K562 (cell line): ENCODE measurements around the gene ARHGAP24. TPM values are rescaled to one million over a fixed set of nuclear protein-coding genes. Genes with fewer than 3 reads are reported as not detected.

Experiments used
- ATAC-seq: fragments of 200-7000 bp; cut with Tn5 transposase; 3 replicates; pipeline ENCODE4 v1.9.1; 2020; ENCODE audit warnings: moderate library complexity
- BruUV-seq: library from RNA; stranded (reverse); fragments of 400-500 nt; replicated peaks from 2 replicates; lab custom pipeline; 2021; lab: Mats Ljungman, UMichigan
- CTCF ChIA-PET: fragments of 300-600 bp; formaldehyde crosslinking; extraction: SDS; loops from one replicate; lab custom pipeline; 2021; ENCODE audit warnings: low intra/inter-chr PET ratio; lab: Yijun Ruan, JAX
- POLR2A ChIA-PET: fragments of 300-600, 350-650 bp; sonication (Branson Sonifier 250); formaldehyde crosslinking; extraction: SDS; loops from one replicate; lab custom pipeline; 2021; ENCODE audit warnings: antibody characterized with exemption, inconsistent platforms; lab: Yijun Ruan, JAX
- DNase-seq, 4 experiments: peaks; one replicate each; pipeline versions ENCODE4 v3.0.0 to v3.0.0-alpha.2; 2011 to 2018; ENCODE audit warnings: low spot score in 3 of 4, mixed read lengths in 3 of 4; ENCODE audit errors: extremely low read depth in 1 of 4
- FAIRE-seq: peaks from 2 replicates; lab custom pipeline; 2011; peaks lifted over from hg19 to GRCh38; lab: Jason Lieb, UNC
- H2AFZ ChIP-seq: 2 replicates; pipeline ENCODE4 v1.6.0; 2011; ENCODE audit warnings: low read depth, low read length, control low read depth, inconsistent platforms
- H3K27ac ChIP-seq: fragments of 200-600 bp; 3 replicates; pipeline ENCODE4 v1.8.0; 2011; ENCODE audit warnings: low read depth, mild to moderate bottlenecking, control low read depth, inconsistent platforms, low read length, moderate library complexity, mixed read lengths; ENCODE audit errors: extremely low read depth
- H3K27me3 ChIP-seq, 2 experiments: fragments of 300-600 bp in 1 of 2; 2 replicates in 1 of 2; 3 replicates in 1 of 2; pipeline versions ENCODE4 v1.6.0 to v1.8.0; 2011; ENCODE audit warnings: inconsistent platforms in 2 of 2, low read length in 2 of 2, mild to moderate bottlenecking in 1 of 2, mixed read lengths in 1 of 2, moderate library complexity in 1 of 2; ENCODE audit not compliant: control insufficient read depth in 2 of 2, insufficient read depth in 2 of 2
- H3K36me3 ChIP-seq: fragments of 300-600 bp; 3 replicates; pipeline ENCODE4 v1.8.0; 2011; ENCODE audit warnings: mild to moderate bottlenecking, low read length, inconsistent platforms; ENCODE audit not compliant: control insufficient read depth, insufficient read depth
- H3K4me1 ChIP-seq, 2 experiments: fragments of 200-600 bp in 1 of 2; replicated peaks in 1 of 2; 2 replicates in 1 of 2; 3 replicates in 1 of 2; pipeline versions ENCODE4 v1.5.1 to v1.8.0; 2011; ENCODE audit warnings: inconsistent platforms in 2 of 2, low read length in 2 of 2, mild to moderate bottlenecking in 1 of 2, mixed read lengths in 1 of 2, moderate library complexity in 1 of 2; ENCODE audit not compliant: control insufficient read depth in 2 of 2, insufficient read depth in 2 of 2
- H3K4me2 ChIP-seq: 2 replicates; pipeline ENCODE4 v1.6.1; 2011; ENCODE audit warnings: low read length, control low read depth, inconsistent platforms, mixed read lengths; ENCODE audit not compliant: insufficient read depth
- H3K4me3 ChIP-seq: fragments of 200-600 bp; sonication (generic), shearing (Covaris generic); 2 replicates; pipeline ENCODE4 v1.5.1; 2016; ENCODE audit warnings: control low read depth, inconsistent platforms
- H3K79me2 ChIP-seq: fragments of 200-600 bp; 3 replicates; pipeline ENCODE4 v1.8.0; 2011; ENCODE audit warnings: low read length, inconsistent platforms; ENCODE audit not compliant: control insufficient read depth, insufficient read depth
- H3K9ac ChIP-seq, 2 experiments: 2 replicates each; pipeline versions ENCODE4 v1.6.0 to v1.6.1; 2011; ENCODE audit warnings: low read depth in 2 of 2, low read length in 2 of 2, control low read depth in 1 of 2, inconsistent platforms in 1 of 2, mild to moderate bottlenecking in 1 of 2, mixed read lengths in 1 of 2; ENCODE audit not compliant: insufficient read depth in 1 of 2
- H3K9me1 ChIP-seq: one replicate; pipeline ENCODE4 v1.6.0; 2011; ENCODE audit warnings: inconsistent platforms, mild to moderate bottlenecking, low read length, moderate library complexity; ENCODE audit not compliant: control insufficient read depth, insufficient read depth
- H3K9me3 ChIP-seq: replicated peaks from 2 replicates; pipeline ENCODE4 v1.5.1; 2011; ENCODE audit warnings: low read depth, low read length, inconsistent platforms; ENCODE audit not compliant: control insufficient read depth, insufficient read depth
- H4K20me1 ChIP-seq: replicated peaks from 2 replicates; pipeline ENCODE4 v1.6.1; 2011; ENCODE audit warnings: low read length, inconsistent platforms, mixed read lengths; ENCODE audit not compliant: control insufficient read depth, insufficient read depth
- GATA2 ChIP-seq: sonication (generic); formaldehyde crosslinking; IDR thresholded peaks from 2 replicates; pipeline ENCODE4 v1.4.0; 2020; ENCODE audit warnings: mild to moderate bottlenecking, missing genetic modification reagents
- JUN ChIP-seq, 2 experiments: sonication (generic) in 1 of 2; formaldehyde crosslinking in 1 of 2; IDR thresholded peaks; 2 replicates each; pipeline versions ENCODE4 v1.6.1 to v1.8.0; 2012 to 2022; ENCODE audit warnings: borderline replicate concordance in 2 of 2, mild to moderate bottlenecking in 2 of 2, improper control_type of control experiment in 1 of 2, low read depth in 1 of 2, low read length in 1 of 2, missing genetic modification reagents in 1 of 2
- NR2C2 ChIP-seq, 2 experiments: fragments of 200-800 bp in 1 of 2; sonication (Bioruptor generic) in 1 of 2; sonication (generic) in 1 of 2; formaldehyde crosslinking in 1 of 2; IDR thresholded peaks; 2 replicates each; pipeline versions ENCODE4 v1.6.1 to v1.8.0; 2016 to 2022; ENCODE audit warnings: mild to moderate bottlenecking in 1 of 2, missing compliant biosample characterization in 1 of 2, missing genetic modification characterization in 1 of 2, missing genetic modification reagents in 1 of 2
- PYGO2 ChIP-seq: fragments of 450-650 bp; IDR thresholded peaks from 2 replicates; pipeline ENCODE4 v1.6.1; 2016; ENCODE audit warnings: mild to moderate bottlenecking, missing genetic modification characterization, moderate library complexity, missing compliant biosample characterization
- RBM17 ChIP-seq: fragments of 200-400 bp; formaldehyde crosslinking; IDR thresholded peaks from 2 replicates; pipeline ENCODE4 v1.6.1; 2017; ENCODE audit warnings: low read depth, mild to moderate bottlenecking, low read length, borderline replicate concordance
- RBM39 ChIP-seq: fragments of 200-400 bp; formaldehyde crosslinking; optimal IDR thresholded peaks from 2 replicates; pipeline ENCODE3; 2018; ENCODE audit warnings: low read depth, low read length
- SAFB ChIP-seq: fragments of 200-400 bp; formaldehyde crosslinking; IDR thresholded peaks from 2 replicates; pipeline ENCODE4 v1.6.1; 2017; ENCODE audit warnings: low read depth, low read length, borderline replicate concordance
- SLC30A9 ChIP-seq: fragments of 250-450 bp; sonication (Bioruptor Pico); IDR thresholded peaks from 2 replicates; pipeline ENCODE4 v1.8.0; 2022; ENCODE audit warnings: mild to moderate bottlenecking, moderate library complexity
- SMC3 ChIP-seq: conservative IDR thresholded peaks from 2 replicates; pipeline ENCODE4 v1.6.1; 2011; ENCODE audit warnings: low read depth, low read length, improper control_type of control experiment; ENCODE audit not compliant: insufficient read depth
- SP1 ChIP-seq: sonication (generic); formaldehyde crosslinking; IDR thresholded peaks from 2 replicates; pipeline ENCODE4 v1.8.1; 2022; ENCODE audit warnings: mild to moderate bottlenecking, missing genetic modification reagents
- ZNF232 ChIP-seq: sonication (generic); formaldehyde crosslinking; IDR thresholded peaks from 2 replicates; pipeline ENCODE4 v1.8.0; 2022; ENCODE audit warnings: mild to moderate bottlenecking, missing genetic modification reagents
- ZNF282 ChIP-seq: sonication (generic); formaldehyde crosslinking; IDR thresholded peaks from 2 replicates; pipeline ENCODE4 v1.8.1; 2023; ENCODE audit warnings: missing genetic modification reagents
- ZNF583 ChIP-seq: fragments of 250-450 bp; sonication (Bioruptor Pico); IDR thresholded peaks from 2 replicates; pipeline ENCODE4 v1.4.0; 2020
- ZNF644 ChIP-seq: fragments of 200-800 bp; sonication (Bioruptor generic); IDR thresholded peaks from 2 replicates; pipeline ENCODE4 v1.6.1; 2016; ENCODE audit warnings: low read depth, missing genetic modification characterization, missing compliant biosample characterization
- WGBS: fragments of 100-300 bp; shearing (Covaris generic); methylation state at CpG from one replicate; pipeline ENCODE4 v1.1.6; 2016; ENCODE audit warnings: low coverage, mixed read lengths; ENCODE audit not compliant: insufficient coverage; ENCODE audit errors: missing lambda C conversion rate; 5-methylcytosine and 5-hydroxymethylcytosine counted together
- in situ Hi-C: fragments of 300-500 bp; cut with MboI; formaldehyde crosslinking; loops from 4 replicates; pipeline ENCODE4 v1.15.0; 2018; ENCODE audit warnings: inconsistent platforms, mixed read lengths
- intact Hi-C: fragments of 100-400 bp; cut with micrococcal nuclease; formaldehyde crosslinking; loops from 2 replicates; pipeline ENCODE4 v1.14.2; 2022
- polyA plus RNA-seq, 8 experiments: library from polyadenylated mRNA; depleted of rRNA in 4 of 8; stranded (reverse) in 5 of 8; unstranded in 3 of 8; fragments of >200 nt; fragmentation: Nextera tagmentation in 2 of 8; fragmentation: Illumina TruSeq in 1 of 8; extraction: Ambion mirVana in 2 of 8; extraction: Trizol in 1 of 8; gene quantifications; 2 replicates each; pipeline versions ENCODE4 v1.2.1 to v1.2.3, GENCODE V29; 2011 to 2014; ENCODE audit warnings: inconsistent platforms in 1 of 8, missing spikeins in 1 of 8
- total RNA-seq, 7 experiments: library from RNA; depleted of rRNA in 6 of 7; stranded (reverse); fragments of >200 nt in 6 of 7; fragmentation: Illumina TruSeq in 2 of 7; extraction: Trizol in 2 of 7; gene quantifications; 2 replicates each; pipeline versions ENCODE4 v1.2.1 to v1.2.3, GENCODE V29; 2011 to 2021; ENCODE audit warnings: low replicate concordance in 1 of 7
- TF ChIP-seq, protein P1 (sequence below): sonication (generic); formaldehyde crosslinking; IDR thresholded peaks from 2 replicates; pipeline ENCODE4 v1.8.1; 2023; ENCODE audit warnings: mild to moderate bottlenecking, missing genetic modification reagents, moderate library complexity
- TF ChIP-seq, protein P2 (sequence below): fragments of 250-450 bp; sonication (Bioruptor Pico); IDR thresholded peaks from 2 replicates; pipeline ENCODE4 v1.9.0; 2021; ENCODE audit warnings: mild to moderate bottlenecking
- TF ChIP-seq, protein P3 (sequence below): sonication (generic); formaldehyde crosslinking; IDR thresholded peaks from 2 replicates; pipeline ENCODE4 v1.8.0; 2023; ENCODE audit warnings: missing genetic modification reagents, mild to moderate bottlenecking, borderline replicate concordance

The ARHGAP24 gene
- total and polyA plus RNA-seq, 9 of the 15 experiments (the other 6 are each of a cell fraction or from before 2014, with no cell fraction given), result 8.0 to 22.6 (median 14.0) TPM

GRCh38 chr4:85676050-85676425 is 201.1 kb downstream of the ARHGAP24 start:
- Histone ChIP-seq H3K4me2 (no peak overlapping the region), H3K27ac (no peak overlapping the region), H3K9ac (no peak overlapping the region), H2AFZ (no peak overlapping the region), H3K36me3 (0 out of 3 replicates have a peak, but pooled peaks cover 3% of the 10 kb centered on the region), H3K79me2 (no peaks in the 10 kb centered on the region), H3K27me3 (no peaks in the 10 kb centered on the region), H3K9me3 (no peaks in the 10 kb centered on the region), H3K4me3 (no peak overlapping the region), H3K4me1 (no peaks in the 10 kb centered on the region; a peak in 1 of 5 replicates), H3K9me1 (no peaks in the 10 kb centered on the region), H4K20me1 (no peaks in the 10 kb centered on the region)
- CTCF ChIA-PET, result no interaction called here
- FAIRE-seq (no peak), ATAC-seq (no peak), DNase-seq (no peak)
- BruUV-seq, result no TSS peak
- in situ Hi-C loops (no loop called here), intact Hi-C loops (no loop called here)
- POLR2A ChIA-PET, result no interaction called here
- WGBS, result 54% methylated on average over 1 of the region's 1 CpG
- no peak for TF ChIP-seq SP1
- no peak for TF ChIP-seq SAFB
- TF ChIP-seq SMC3, result no peak
- TF ChIP-seq RBM17, result no peak
- TF ChIP-seq NR2C2 (CRISPR knock-in tag; IDR thresholded peaks at IDR 0.05), result no peak
- no peak for TF ChIP-seq NR2C2 (tag; IDR thresholded peaks at IDR 0.05)
- TF ChIP-seq, protein P1, sequence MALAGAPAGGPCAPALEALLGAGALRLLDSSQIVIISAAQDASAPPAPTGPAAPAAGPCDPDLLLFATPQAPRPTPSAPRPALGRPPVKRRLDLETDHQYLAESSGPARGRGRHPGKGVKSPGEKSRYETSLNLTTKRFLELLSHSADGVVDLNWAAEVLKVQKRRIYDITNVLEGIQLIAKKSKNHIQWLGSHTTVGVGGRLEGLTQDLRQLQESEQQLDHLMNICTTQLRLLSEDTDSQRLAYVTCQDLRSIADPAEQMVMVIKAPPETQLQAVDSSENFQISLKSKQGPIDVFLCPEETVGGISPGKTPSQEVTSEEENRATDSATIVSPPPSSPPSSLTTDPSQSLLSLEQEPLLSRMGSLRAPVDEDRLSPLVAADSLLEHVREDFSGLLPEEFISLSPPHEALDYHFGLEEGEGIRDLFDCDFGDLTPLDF (CRISPR knock-in tag), result no peak
- TF ChIP-seq GATA2 (CRISPR knock-in tag), result no peak
- TF ChIP-seq, protein P2, sequence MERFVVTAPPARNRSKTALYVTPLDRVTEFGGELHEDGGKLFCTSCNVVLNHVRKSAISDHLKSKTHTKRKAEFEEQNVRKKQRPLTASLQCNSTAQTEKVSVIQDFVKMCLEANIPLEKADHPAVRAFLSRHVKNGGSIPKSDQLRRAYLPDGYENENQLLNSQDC, result no peak
- TF ChIP-seq SLC30A9, result no peak
- TF ChIP-seq RBM39, result no peak
- no peak for TF ChIP-seq PYGO2
- TF ChIP-seq ZNF232 (CRISPR knock-in tag), result no peak
- no peak for TF ChIP-seq JUN (IDR thresholded peaks at IDR 0.05; ENCODE audit: borderline replicate concordance, low read depth, low read length)
- TF ChIP-seq JUN (CRISPR knock-in tag; IDR thresholded peaks at IDR 0.05; ENCODE audit: borderline replicate concordance), result no peak
- TF ChIP-seq, protein P3, sequence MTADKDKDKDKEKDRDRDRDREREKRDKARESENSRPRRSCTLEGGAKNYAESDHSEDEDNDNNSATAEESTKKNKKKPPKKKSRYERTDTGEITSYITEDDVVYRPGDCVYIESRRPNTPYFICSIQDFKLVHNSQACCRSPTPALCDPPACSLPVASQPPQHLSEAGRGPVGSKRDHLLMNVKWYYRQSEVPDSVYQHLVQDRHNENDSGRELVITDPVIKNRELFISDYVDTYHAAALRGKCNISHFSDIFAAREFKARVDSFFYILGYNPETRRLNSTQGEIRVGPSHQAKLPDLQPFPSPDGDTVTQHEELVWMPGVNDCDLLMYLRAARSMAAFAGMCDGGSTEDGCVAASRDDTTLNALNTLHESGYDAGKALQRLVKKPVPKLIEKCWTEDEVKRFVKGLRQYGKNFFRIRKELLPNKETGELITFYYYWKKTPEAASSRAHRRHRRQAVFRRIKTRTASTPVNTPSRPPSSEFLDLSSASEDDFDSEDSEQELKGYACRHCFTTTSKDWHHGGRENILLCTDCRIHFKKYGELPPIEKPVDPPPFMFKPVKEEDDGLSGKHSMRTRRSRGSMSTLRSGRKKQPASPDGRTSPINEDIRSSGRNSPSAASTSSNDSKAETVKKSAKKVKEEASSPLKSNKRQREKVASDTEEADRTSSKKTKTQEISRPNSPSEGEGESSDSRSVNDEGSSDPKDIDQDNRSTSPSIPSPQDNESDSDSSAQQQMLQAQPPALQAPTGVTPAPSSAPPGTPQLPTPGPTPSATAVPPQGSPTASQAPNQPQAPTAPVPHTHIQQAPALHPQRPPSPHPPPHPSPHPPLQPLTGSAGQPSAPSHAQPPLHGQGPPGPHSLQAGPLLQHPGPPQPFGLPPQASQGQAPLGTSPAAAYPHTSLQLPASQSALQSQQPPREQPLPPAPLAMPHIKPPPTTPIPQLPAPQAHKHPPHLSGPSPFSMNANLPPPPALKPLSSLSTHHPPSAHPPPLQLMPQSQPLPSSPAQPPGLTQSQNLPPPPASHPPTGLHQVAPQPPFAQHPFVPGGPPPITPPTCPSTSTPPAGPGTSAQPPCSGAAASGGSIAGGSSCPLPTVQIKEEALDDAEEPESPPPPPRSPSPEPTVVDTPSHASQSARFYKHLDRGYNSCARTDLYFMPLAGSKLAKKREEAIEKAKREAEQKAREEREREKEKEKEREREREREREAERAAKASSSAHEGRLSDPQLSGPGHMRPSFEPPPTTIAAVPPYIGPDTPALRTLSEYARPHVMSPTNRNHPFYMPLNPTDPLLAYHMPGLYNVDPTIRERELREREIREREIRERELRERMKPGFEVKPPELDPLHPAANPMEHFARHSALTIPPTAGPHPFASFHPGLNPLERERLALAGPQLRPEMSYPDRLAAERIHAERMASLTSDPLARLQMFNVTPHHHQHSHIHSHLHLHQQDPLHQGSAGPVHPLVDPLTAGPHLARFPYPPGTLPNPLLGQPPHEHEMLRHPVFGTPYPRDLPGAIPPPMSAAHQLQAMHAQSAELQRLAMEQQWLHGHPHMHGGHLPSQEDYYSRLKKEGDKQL (CRISPR knock-in tag), result no peak
- TF ChIP-seq ZNF644 (tag), result no peak
- TF ChIP-seq ZNF583 (CRISPR knock-in tag), result no peak
- no peak for TF ChIP-seq ZNF282 (CRISPR knock-in tag)
